ENCODE measurements around the gene GOLGA8Q. TPM values are rescaled to one million over a fixed set of nuclear protein-coding genes. Genes with fewer than 3 reads are reported as not detected.
"Not testable (repeated sequence)": the region's sequence is repeated elsewhere in the genome, so short reads cannot be mapped to it uniquely, and the experiment has no call there.

GOLGA8Q gene
- total RNA-seq (2014; rRNA removed; shearing (Covaris generic)) (not detected in 2 replicates), total RNA-seq (2022) (not detected in 2 replicates), Bru-seq, nascent RNA (not detected), BruChase-seq, experiment 1, labeled RNA remaining after a 6-hour chase (percentile 10 among the genes with signal in this experiment), BruChase-seq, experiment 2, labeled RNA remaining after a 2-hour chase (not detected)
- long read RNA-seq: 0 reads

- POLR2A ChIA-PET; H3K27ac ChIP-seq (ENCODE audit: low read depth, low read length, poor library complexity, severe bottlenecking); H3K9me3 ChIP-seq (ENCODE audit: low read length): not testable (repeated sequence)
These were observed at the start of gene GOLGA8Q for GRCh38 chr15:30551750-30552149. GOLGA8Q (plus strand) TSS chr15:30552050; CDS start chr15:30552078, 28 bp downstream.

GRCh38 chr15:30502904-30503781 is 48.7 kb upstream of the GOLGA8Q start:
- H4K20me1 ChIP-seq (ENCODE audit: insufficient read depth, low read length); H3K27ac ChIP-seq (ENCODE audit: low read depth, low read length, poor library complexity, severe bottlenecking); BruUV-seq (replicated peaks); intact Hi-C loops (cut with micrococcal nuclease; ENCODE audit: unreplicated experiment); H3K79me2 ChIP-seq (ENCODE audit: insufficient read depth, low read depth, low read length); H3K9me2 ChIP-seq (ENCODE audit: insufficient read depth, low read length); H3K9me3 ChIP-seq (ENCODE audit: low read length); DNase-seq (ENCODE audit: low spot score); H3K4me3 ChIP-seq (ENCODE audit: low read depth, low read length, poor library complexity, severe bottlenecking); H3K36me3 ChIP-seq (ENCODE audit: insufficient read depth, low read length); H3K4me1 ChIP-seq (ENCODE audit: insufficient read depth, low read length, poor library complexity, severe bottlenecking); CTCF ChIA-PET (ENCODE audit: unreplicated experiment); H2AFZ ChIP-seq (ENCODE audit: low read length); POLR2A ChIA-PET; H3K4me2 ChIP-seq (ENCODE audit: low read length): not testable (repeated sequence)

More at GRCh38 chr15:30551750-30552149, at the start of gene GOLGA8Q:
- BruUV-seq (replicated peaks); intact Hi-C loops (cut with micrococcal nuclease; ENCODE audit: unreplicated experiment); H3K79me2 ChIP-seq (ENCODE audit: insufficient read depth, low read depth, low read length); H3K4me2 ChIP-seq (ENCODE audit: low read length); H3K36me3 ChIP-seq (ENCODE audit: insufficient read depth, low read length); CTCF ChIA-PET (ENCODE audit: unreplicated experiment); H3K9me2 ChIP-seq (ENCODE audit: insufficient read depth, low read length); H3K4me1 ChIP-seq (ENCODE audit: insufficient read depth, low read length, poor library complexity, severe bottlenecking); H4K20me1 ChIP-seq (ENCODE audit: insufficient read depth, low read length); H2AFZ ChIP-seq (ENCODE audit: low read length); DNase-seq (ENCODE audit: low spot score); H3K4me3 ChIP-seq (ENCODE audit: low read depth, low read length, poor library complexity, severe bottlenecking): not testable (repeated sequence)

- BruUV-seq (replicated peaks); CTCF ChIA-PET (ENCODE audit: unreplicated experiment); H2AFZ ChIP-seq (ENCODE audit: low read length); H3K4me1 ChIP-seq (ENCODE audit: insufficient read depth, low read length, poor library complexity, severe bottlenecking); intact Hi-C loops (cut with micrococcal nuclease; ENCODE audit: unreplicated experiment); H3K4me2 ChIP-seq (ENCODE audit: low read length); H3K27ac ChIP-seq (ENCODE audit: low read depth, low read length, poor library complexity, severe bottlenecking); H3K79me2 ChIP-seq (ENCODE audit: insufficient read depth, low read depth, low read length); DNase-seq (ENCODE audit: low spot score); H3K9me3 ChIP-seq (ENCODE audit: low read length); H4K20me1 ChIP-seq (ENCODE audit: insufficient read depth, low read length); POLR2A ChIA-PET; H3K4me3 ChIP-seq (ENCODE audit: low read depth, low read length, poor library complexity, severe bottlenecking); H3K36me3 ChIP-seq (ENCODE audit: insufficient read depth, low read length); H3K9me2 ChIP-seq (ENCODE audit: insufficient read depth, low read length): not testable (repeated sequence)
These were observed 47.5 kb upstream of the GOLGA8Q start for GRCh38 chr15:30504162-30504843.

- H3K27ac ChIP-seq (ENCODE audit: low read depth, low read length, poor library complexity, severe bottlenecking); H4K20me1 ChIP-seq (ENCODE audit: insufficient read depth, low read length); H3K79me2 ChIP-seq (ENCODE audit: insufficient read depth, low read depth, low read length); CTCF ChIA-PET (ENCODE audit: unreplicated experiment); H3K9me3 ChIP-seq (ENCODE audit: low read length); H3K4me3 ChIP-seq (ENCODE audit: low read depth, low read length, poor library complexity, severe bottlenecking); H3K36me3 ChIP-seq (ENCODE audit: insufficient read depth, low read length); intact Hi-C loops (cut with micrococcal nuclease; ENCODE audit: unreplicated experiment); H3K4me2 ChIP-seq (ENCODE audit: low read length); H3K9me2 ChIP-seq (ENCODE audit: insufficient read depth, low read length); POLR2A ChIA-PET; DNase-seq (ENCODE audit: low spot score); H3K4me1 ChIP-seq (ENCODE audit: insufficient read depth, low read length, poor library complexity, severe bottlenecking); H2AFZ ChIP-seq (ENCODE audit: low read length); BruUV-seq (replicated peaks): not testable (repeated sequence)
These were observed 37.3 kb upstream of the GOLGA8Q start for GRCh38 chr15:30514545-30514944.

GRCh38 chr15:30523453-30524243 is 28.2 kb upstream of the GOLGA8Q start:
- H3K9me3 ChIP-seq (ENCODE audit: low read length); H3K4me3 ChIP-seq (ENCODE audit: low read depth, low read length, poor library complexity, severe bottlenecking); DNase-seq (ENCODE audit: low spot score); intact Hi-C loops (cut with micrococcal nuclease; ENCODE audit: unreplicated experiment); H3K4me2 ChIP-seq (ENCODE audit: low read length); H3K4me1 ChIP-seq (ENCODE audit: insufficient read depth, low read length, poor library complexity, severe bottlenecking); H4K20me1 ChIP-seq (ENCODE audit: insufficient read depth, low read length); H2AFZ ChIP-seq (ENCODE audit: low read length); POLR2A ChIA-PET; H3K27ac ChIP-seq (ENCODE audit: low read depth, low read length, poor library complexity, severe bottlenecking); CTCF ChIA-PET (ENCODE audit: unreplicated experiment); BruUV-seq (replicated peaks); H3K36me3 ChIP-seq (ENCODE audit: insufficient read depth, low read length); H3K9me2 ChIP-seq (ENCODE audit: insufficient read depth, low read length); H3K79me2 ChIP-seq (ENCODE audit: insufficient read depth, low read depth, low read length): not testable (repeated sequence)

GRCh38 chr15:30525912-30526311 is 25.9 kb upstream of the GOLGA8Q start:
- H3K4me1 ChIP-seq (ENCODE audit: insufficient read depth, low read length, poor library complexity, severe bottlenecking); H3K4me3 ChIP-seq (ENCODE audit: low read depth, low read length, poor library complexity, severe bottlenecking); H3K27ac ChIP-seq (ENCODE audit: low read depth, low read length, poor library complexity, severe bottlenecking); POLR2A ChIA-PET; CTCF ChIA-PET (ENCODE audit: unreplicated experiment); H3K79me2 ChIP-seq (ENCODE audit: insufficient read depth, low read depth, low read length); DNase-seq (ENCODE audit: low spot score); H4K20me1 ChIP-seq (ENCODE audit: insufficient read depth, low read length); BruUV-seq (replicated peaks); intact Hi-C loops (cut with micrococcal nuclease; ENCODE audit: unreplicated experiment); H2AFZ ChIP-seq (ENCODE audit: low read length); H3K36me3 ChIP-seq (ENCODE audit: insufficient read depth, low read length); H3K9me2 ChIP-seq (ENCODE audit: insufficient read depth, low read length); H3K9me3 ChIP-seq (ENCODE audit: low read length); H3K4me2 ChIP-seq (ENCODE audit: low read length): not testable (repeated sequence)
